ENCODE data around the gene CUBN. TPM values are rescaled to one million over a fixed set of nuclear protein-coding genes. Genes with fewer than 3 reads are reported as not detected.
A peak's percentile ranks its signal among the peaks of the same experiment; 100 is the strongest.

CUBN gene
- total and polyA plus RNA-seq, 12 donors = 0.41 to 9.3 (median 1.3) TPM

- no peaks in the 10 kb centered on the region for H3K36me3 ChIP-seq (replicated peaks in 1 of 2)
- 82 to 97% (median 85%) methylated on average over 2 of the region's 2 CpGs for WGBS, 4 donors
- H3K27ac ChIP-seq = peak overlapping the region in 1 of 5 donors; percentile 74
- DNase-seq = no peak
- no peaks in the 10 kb centered on the region for H3K9me3 ChIP-seq (replicated peaks in 1 of 3)
- intact Hi-C loops (cut with DNase I) = no loop called here
- no peak overlapping the region for H3K4me3 ChIP-seq
- H3K27me3 ChIP-seq = no peaks in the 10 kb centered on the region
- TF ChIP-seq, protein P1, sequence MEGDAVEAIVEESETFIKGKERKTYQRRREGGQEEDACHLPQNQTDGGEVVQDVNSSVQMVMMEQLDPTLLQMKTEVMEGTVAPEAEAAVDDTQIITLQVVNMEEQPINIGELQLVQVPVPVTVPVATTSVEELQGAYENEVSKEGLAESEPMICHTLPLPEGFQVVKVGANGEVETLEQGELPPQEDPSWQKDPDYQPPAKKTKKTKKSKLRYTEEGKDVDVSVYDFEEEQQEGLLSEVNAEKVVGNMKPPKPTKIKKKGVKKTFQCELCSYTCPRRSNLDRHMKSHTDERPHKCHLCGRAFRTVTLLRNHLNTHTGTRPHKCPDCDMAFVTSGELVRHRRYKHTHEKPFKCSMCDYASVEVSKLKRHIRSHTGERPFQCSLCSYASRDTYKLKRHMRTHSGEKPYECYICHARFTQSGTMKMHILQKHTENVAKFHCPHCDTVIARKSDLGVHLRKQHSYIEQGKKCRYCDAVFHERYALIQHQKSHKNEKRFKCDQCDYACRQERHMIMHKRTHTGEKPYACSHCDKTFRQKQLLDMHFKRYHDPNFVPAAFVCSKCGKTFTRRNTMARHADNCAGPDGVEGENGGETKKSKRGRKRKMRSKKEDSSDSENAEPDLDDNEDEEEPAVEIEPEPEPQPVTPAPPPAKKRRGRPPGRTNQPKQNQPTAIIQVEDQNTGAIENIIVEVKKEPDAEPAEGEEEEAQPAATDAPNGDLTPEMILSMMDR (IDR thresholded peaks at IDR 0.05) = no peak
- no peak for TF ChIP-seq POLR2A (IDR thresholded peaks at IDR 0.05)
- H3K4me1 ChIP-seq (replicated peaks in 1 of 2) = peaks cover 11 to 12% of the 10 kb centered on the region in 2 donors
Measured at GRCh38 chr10:17010363-17011145, 119.1 kb downstream of the CUBN start.

- peaks cover 11 to 12% of the 10 kb centered on the region in 2 donors for H3K4me1 ChIP-seq (replicated peaks in 1 of 2)
- WGBS, 4 donors = 38 to 49% (median 42%) methylated on average over 3 of the region's 3 CpGs
- intact Hi-C loops (cut with DNase I) = no loop called here
- no peaks in the 10 kb centered on the region for H3K27me3 ChIP-seq
- H3K27ac ChIP-seq = peak overlapping the region in 3 of 5 donors; percentile 1 to 74 (median 57)
- H3K36me3 ChIP-seq (replicated peaks in 1 of 2) = no peaks in the 10 kb centered on the region
- no peak overlapping the region for H3K4me3 ChIP-seq
- no peak for TF ChIP-seq POLR2A (IDR thresholded peaks at IDR 0.05)
- TF ChIP-seq, protein P1 (IDR thresholded peaks at IDR 0.05) = no peak
- peak in 3 of 7 donors; percentile 30 to 54 (median 53) for DNase-seq
- no peaks in the 10 kb centered on the region for H3K9me3 ChIP-seq (replicated peaks in 1 of 3)
Measured at GRCh38 chr10:17009212-17009700, 120.4 kb downstream of the CUBN start.

GRCh38 chr10:17007418-17007770, 122.2 kb downstream of the CUBN start:
- H3K9me3 ChIP-seq (replicated peaks in 1 of 3) = no peaks in the 10 kb centered on the region
- DNase-seq = no peak
- TF ChIP-seq, protein P1 (IDR thresholded peaks at IDR 0.05) = no peak
- no peak for TF ChIP-seq POLR2A (IDR thresholded peaks at IDR 0.05)
- no peaks in the 10 kb centered on the region for H3K27me3 ChIP-seq
- peaks cover 18 to 25% of the 10 kb centered on the region in 2 donors for H3K4me1 ChIP-seq (replicated peaks in 1 of 2)
- no peaks in the 10 kb centered on the region for H3K36me3 ChIP-seq (replicated peaks in 1 of 2)
- 60 to 71% (median 66%) methylated on average over 8 of the region's 8 CpGs for WGBS, 4 donors
- H3K4me3 ChIP-seq = no peak overlapping the region
- H3K27ac ChIP-seq = peak overlapping the region in 3 of 5 donors; percentile 17 to 38 (median 21)
- intact Hi-C loops (cut with DNase I) = no loop called here

- TF ChIP-seq POLR2A (IDR thresholded peaks at IDR 0.05) = no peak
- H3K27ac ChIP-seq = peak overlapping the region in 3 of 5 donors; percentile 17 to 38 (median 21)
- H3K9me3 ChIP-seq (replicated peaks in 1 of 3) = no peaks in the 10 kb centered on the region
- WGBS, 4 donors = 28 to 44% (median 39%) methylated on average over 11 to 12 of the region's 12 CpGs
- H3K27me3 ChIP-seq = no peaks in the 10 kb centered on the region
- H3K4me1 ChIP-seq (replicated peaks in 1 of 2) = peaks cover 18 to 30% of the 10 kb centered on the region in 2 donors
- peak in 6 of 7 donors; percentile 33 to 69 (median 52) for DNase-seq
- H3K36me3 ChIP-seq (replicated peaks in 1 of 2) = no peaks in the 10 kb centered on the region
- H3K4me3 ChIP-seq = no peak overlapping the region
- intact Hi-C loops (cut with DNase I) = no loop called here
Measured at GRCh38 chr10:17006631-17007417, 122.8 kb downstream of the CUBN start.
